Activated CD8-positive, alpha-beta T cell treated with anti-CD3 and anti-CD28 coated beads, Interleukin-2, amount 10 ng/mL, durations not matched to agents 7 days and 5 days (primary cell): Measurements from ENCODE around the gene OR6C1. TPM values are rescaled to one million over a fixed set of nuclear protein-coding genes. Genes with fewer than 3 reads are reported as not detected.

Experiments
- total RNA-seq, 2 experiments: library from RNA; stranded (reverse); gene quantifications; one replicate each; pipeline ENCODE4 v1.2.3, GENCODE V29; 2021

Gene OR6C1
- total RNA-seq, 2 experiments from 2014 or later: not detected

Other genes with a start within 250 kb of the OR6C1 start
- not detected for gene OR9K2, start 187.9 kb upstream of the OR6C1 start, total RNA-seq
- gene OR10A7, start 93.3 kb upstream of the OR6C1 start, total RNA-seq: not detected
- not detected for gene OR6C74, start 69.7 kb upstream of the OR6C1 start, total RNA-seq
- not detected for gene OR6C6, start 17.8 kb upstream of the OR6C1 start, total RNA-seq
- not detected for gene OR6C3, start 16.4 kb downstream of the OR6C1 start, total RNA-seq
- gene OR6C75, start 48.6 kb downstream of the OR6C1 start, total RNA-seq: not detected
- gene OR6C65, start 86.2 kb downstream of the OR6C1 start, total RNA-seq: not detected
- not detected for gene OR6C76, start 111.9 kb downstream of the OR6C1 start, total RNA-seq
- gene OR6C2, start 129.7 kb downstream of the OR6C1 start, total RNA-seq: not detected
- gene OR6C70, start 155.8 kb downstream of the OR6C1 start, total RNA-seq: not detected
- not detected for gene OR6C68, start 178.0 kb downstream of the OR6C1 start, total RNA-seq
- not detected for gene OR6C4, start 235.3 kb downstream of the OR6C1 start, total RNA-seq